Hippocampal formation (tissue), 2 donors: ENCODE results near the gene GBP5.
"Not testable (repeated sequence)": the region's sequence is repeated elsewhere in the genome, so short reads cannot be mapped to it uniquely, and the experiment has no call there.

Source experiments
- DNase-seq, 2 donors: peaks; one replicate each; lab custom pipeline; 2025; lab: John Stamatoyannopoulos, UW

GBP5 gene

GRCh38 chr1:89284078-89284763 lies 11.6 kb upstream of the GBP5 start:
- DNase-seq = not testable (repeated sequence)

GRCh38 chr1:89280766-89281165 lies 8.1 kb upstream of the GBP5 start:
- DNase-seq = no peak

GRCh38 chr1:89279011-89279466 lies 6.4 kb upstream of the GBP5 start:
- DNase-seq = no peak

GRCh38 chr1:89277725-89278124 lies 5.1 kb upstream of the GBP5 start:
- no peak for DNase-seq

GRCh38 chr1:89276690-89277089 lies 4.0 kb upstream of the GBP5 start:
- DNase-seq = no peak

GRCh38 chr1:89274411-89274857 lies 1.8 kb upstream of the GBP5 start:
- no peak for DNase-seq

- DNase-seq = no peak
Observed at GRCh38 chr1:89273324-89273778, 691 bp upstream of the GBP5 start.

GRCh38 chr1:89271341-89272015 lies 1.2 kb downstream of the GBP5 start:
- no peak for DNase-seq

- no peak for DNase-seq
Observed at GRCh38 chr1:89270423-89270822, 2.2 kb downstream of the GBP5 start.

GRCh38 chr1:89269277-89269676 lies 3.4 kb downstream of the GBP5 start:
- no peak for DNase-seq

GRCh38 chr1:89262643-89263042 lies 10.0 kb downstream of the GBP5 start:
- no peak for DNase-seq

- no peak for DNase-seq
Observed at GRCh38 chr1:89261926-89262515, 10.6 kb downstream of the GBP5 start.

- DNase-seq = peak in 1 of 2 donors; percentile 20
Observed at GRCh38 chr1:89260566-89261255, 11.9 kb downstream of the GBP5 start.

GRCh38 chr1:89260042-89260441 lies 12.6 kb downstream of the GBP5 start:
- DNase-seq = no peak

GRCh38 chr1:89259283-89259971 lies 13.2 kb downstream of the GBP5 start:
- no peak for DNase-seq

- DNase-seq = no peak
Observed at GRCh38 chr1:89257041-89257440, 15.6 kb downstream of the GBP5 start.

- not testable (repeated sequence) for DNase-seq
Observed at GRCh38 chr1:89255581-89255980, 17.1 kb downstream of the GBP5 start.

- no peak for DNase-seq
Observed at GRCh38 chr1:89254658-89255287, 17.9 kb downstream of the GBP5 start.

- DNase-seq = no peak
Observed at GRCh38 chr1:89243046-89243445, 29.6 kb downstream of the GBP5 start.
